DMS153 (cell line): Measurements from ENCODE around the gene PRDX2.

Experiments used
- DNase-seq: peaks from one replicate; lab custom pipeline; 2025; lab: John Stamatoyannopoulos, UW

PRDX2 gene

DNA sequence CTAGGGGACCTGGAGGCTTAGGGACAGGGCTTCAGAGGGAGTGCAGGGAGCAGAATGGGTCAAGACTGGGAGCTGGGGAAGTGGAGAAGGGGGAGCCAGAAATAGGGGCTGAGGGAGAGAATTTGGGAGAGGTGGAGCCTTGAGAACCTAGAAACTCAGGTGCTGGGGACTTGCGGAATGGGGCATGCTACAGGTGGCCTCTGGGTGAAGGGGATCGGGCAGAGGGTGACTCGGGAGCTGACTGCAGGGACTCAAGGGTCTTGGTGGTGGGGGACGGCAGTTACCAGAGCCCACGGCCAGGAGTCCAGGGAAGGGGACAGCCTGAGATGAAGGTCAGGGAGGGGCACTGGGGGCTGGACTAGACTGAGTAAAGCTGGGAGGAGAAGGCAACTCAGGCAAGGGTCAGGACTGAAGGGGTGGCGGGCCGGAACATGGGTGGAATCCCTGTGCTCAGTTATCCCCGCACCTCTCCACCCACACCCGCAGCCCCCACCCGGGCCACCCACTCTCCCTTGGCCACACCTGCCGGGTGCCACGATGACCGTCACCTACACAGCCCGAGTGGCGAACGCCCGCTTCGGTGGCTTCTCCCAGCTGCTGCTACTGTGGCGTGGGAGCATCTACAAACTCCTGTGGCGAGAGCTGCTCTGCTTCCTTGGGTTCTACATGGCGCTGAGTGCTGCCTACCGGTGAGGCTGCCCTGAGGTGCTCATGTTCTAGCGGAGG lies 49.4 kb downstream of the PRDX2 start:
- no peak for DNase-seq

GRCh38 chr19:12751635-12752034 lies 50.0 kb downstream of the PRDX2 start, which contains the start of gene BEST2:
Gene BEST2 (plus strand): TSS chr19:12751791. CDS start chr19:12752593, 802 bp downstream.
- DNase-seq = no peak

GRCh38 chr19:12750851-12751250 lies 50.7 kb downstream of the PRDX2 start:
- no peak for DNase-seq

DNA sequence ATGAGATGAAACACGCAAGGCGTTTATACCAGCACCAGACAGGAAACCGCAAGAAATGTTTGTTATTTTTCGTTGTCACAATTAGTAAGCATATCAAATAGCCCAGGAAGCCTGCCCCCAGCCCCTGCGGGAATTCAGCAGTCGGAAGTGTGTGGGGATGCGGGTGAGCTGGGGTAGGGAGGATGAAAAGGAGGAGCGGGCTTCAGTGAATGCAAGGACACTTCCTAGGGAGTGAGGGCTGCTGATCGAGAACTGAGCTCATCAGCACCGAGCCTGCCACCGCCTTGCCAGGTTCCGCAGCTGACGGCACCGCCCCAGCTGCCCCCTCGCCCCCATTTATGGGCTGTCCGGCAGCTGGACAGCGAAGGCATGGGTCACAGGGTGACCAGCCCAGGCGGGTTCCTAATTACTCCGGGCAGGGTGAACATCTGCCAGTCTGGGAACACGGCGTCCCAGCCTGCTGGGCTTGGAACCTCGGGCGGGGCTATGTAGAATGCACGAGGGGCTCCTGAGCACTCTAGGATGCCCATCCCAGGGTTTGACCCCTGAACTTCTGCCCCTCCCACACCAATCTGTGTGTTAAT lies 51.6 kb downstream of the PRDX2 start:
- DNase-seq = no peak

DNA sequence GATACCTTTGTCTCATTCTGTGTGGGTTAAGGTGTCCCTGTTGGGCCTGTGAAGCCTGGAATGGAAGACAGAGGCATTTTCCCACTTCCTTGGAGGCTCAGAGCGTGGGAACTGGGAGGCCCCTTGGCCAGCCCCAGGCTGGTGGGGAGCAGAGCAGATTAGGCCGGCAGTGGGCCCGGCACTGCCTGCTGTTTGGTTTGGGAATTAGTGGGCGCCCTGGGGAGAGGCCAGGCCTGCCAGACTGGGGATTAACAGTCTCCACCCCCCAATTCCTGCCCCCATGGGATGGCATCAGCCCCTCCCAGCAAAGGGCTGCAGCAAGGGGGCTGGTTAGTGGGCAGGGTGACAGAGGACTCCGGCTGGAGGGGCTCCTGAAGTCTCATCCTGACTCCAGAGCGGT lies 53.1 kb downstream of the PRDX2 start:
- DNase-seq = no peak
